ENCODE results near the gene HBS1L. TPM values are rescaled to one million over a fixed set of nuclear protein-coding genes. Genes with fewer than 3 reads are reported as not detected.

HBS1L gene
- total and polyA plus RNA-seq, 9 of the 15 experiments (the other 6 are each of a cell fraction or from before 2014, with no cell fraction given) = 101 to 199 (median 145) TPM

GRCh38 chr6:135088281-135088680 lies 33.7 kb upstream of the HBS1L start (continued):
- TF ChIP-seq XRCC4 (IDR thresholded peaks at IDR 0.05; ENCODE audit: extremely low read depth, insufficient read depth, insufficient read length) (no peak), CHD4 (IDR thresholded peaks at IDR 0.05; ENCODE audit: insufficient read depth, insufficient replicate concordance, low read depth, low read length, poor library complexity, severe bottlenecking) (peak; percentile 43), SRSF9 (IDR thresholded peaks at IDR 0.05; ENCODE audit: borderline replicate concordance, low read depth, low read length) (no peak), PURB (CRISPR knock-in tag; IDR thresholded peaks at IDR 0.05; ENCODE audit: low read depth) (no peak), CBX3 (IDR thresholded peaks at IDR 0.05; ENCODE audit: borderline replicate concordance in 1 of 2, low read length in 2 of 2) (peak in 1 of 2 experiments; percentile 11; a peak in 1 of 3 replicates), HNRNPL (IDR thresholded peaks at IDR 0.05; ENCODE audit: low read depth, low read length) (no peak), RBM34 (IDR thresholded peaks at IDR 0.05; ENCODE audit: borderline replicate concordance, insufficient read depth, low read length) (no peak), SRSF3 (IDR thresholded peaks at IDR 0.05; ENCODE audit: insufficient read depth, low read length) (no peak), HNRNPH1 (optimal IDR thresholded peaks at IDR 0.05; ENCODE audit: low read depth, low read length) (no peak), L3MBTL2 (IDR thresholded peaks at IDR 0.05) (no peak), TEAD4 (IDR thresholded peaks at IDR 0.05; ENCODE audit: low read length) (no peak), TEAD4 (CRISPR knock-in tag; IDR thresholded peaks at IDR 0.05; ENCODE audit: borderline replicate concordance) (no peak), ZNF584 (CRISPR knock-in tag; IDR thresholded peaks at IDR 0.05; ENCODE audit: low read depth) (no peak), SPI1 (IDR thresholded peaks at IDR 0.05; ENCODE audit: borderline replicate concordance, low read depth, low read length) (no peak)
- TF ChIP-seq, protein P1, sequence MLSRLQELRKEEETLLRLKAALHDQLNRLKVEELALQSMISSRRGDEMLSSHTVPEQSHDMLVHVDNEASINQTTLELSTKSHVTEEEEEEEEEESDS (CRISPR knock-in tag; IDR thresholded peaks at IDR 0.05) = no peak
- TF ChIP-seq, protein P2, sequence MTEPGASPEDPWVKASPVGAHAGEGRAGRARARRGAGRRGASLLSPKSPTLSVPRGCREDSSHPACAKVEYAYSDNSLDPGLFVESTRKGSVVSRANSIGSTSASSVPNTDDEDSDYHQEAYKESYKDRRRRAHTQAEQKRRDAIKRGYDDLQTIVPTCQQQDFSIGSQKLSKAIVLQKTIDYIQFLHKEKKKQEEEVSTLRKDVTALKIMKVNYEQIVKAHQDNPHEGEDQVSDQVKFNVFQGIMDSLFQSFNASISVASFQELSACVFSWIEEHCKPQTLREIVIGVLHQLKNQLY (CRISPR knock-in tag; conservative IDR thresholded peaks at IDR 0.05) = no peak
- TF ChIP-seq, protein P3, sequence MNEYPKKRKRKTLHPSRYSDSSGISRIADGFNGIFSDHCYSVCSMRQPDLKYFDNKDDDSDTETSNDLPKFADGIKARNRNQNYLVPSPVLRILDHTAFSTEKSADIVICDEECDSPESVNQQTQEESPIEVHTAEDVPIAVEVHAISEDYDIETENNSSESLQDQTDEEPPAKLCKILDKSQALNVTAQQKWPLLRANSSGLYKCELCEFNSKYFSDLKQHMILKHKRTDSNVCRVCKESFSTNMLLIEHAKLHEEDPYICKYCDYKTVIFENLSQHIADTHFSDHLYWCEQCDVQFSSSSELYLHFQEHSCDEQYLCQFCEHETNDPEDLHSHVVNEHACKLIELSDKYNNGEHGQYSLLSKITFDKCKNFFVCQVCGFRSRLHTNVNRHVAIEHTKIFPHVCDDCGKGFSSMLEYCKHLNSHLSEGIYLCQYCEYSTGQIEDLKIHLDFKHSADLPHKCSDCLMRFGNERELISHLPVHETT (CRISPR knock-in tag; conservative IDR thresholded peaks at IDR 0.05 in 1 of 2, IDR thresholded peaks at IDR 0.05 in 1 of 2) = peak in 1 of 2 experiments; percentile 48; a peak in 1 of 4 replicates
